Measurements from ENCODE around the gene GPC1. TPM values are rescaled to one million over a fixed set of nuclear protein-coding genes. Genes with fewer than 3 reads are reported as not detected.
A peak's percentile ranks its signal among the peaks of the same experiment; 100 is the strongest.

GPC1 gene
- total RNA-seq, 2 donors from 2014 or later = 37.8 to 69.7 TPM

DNA sequence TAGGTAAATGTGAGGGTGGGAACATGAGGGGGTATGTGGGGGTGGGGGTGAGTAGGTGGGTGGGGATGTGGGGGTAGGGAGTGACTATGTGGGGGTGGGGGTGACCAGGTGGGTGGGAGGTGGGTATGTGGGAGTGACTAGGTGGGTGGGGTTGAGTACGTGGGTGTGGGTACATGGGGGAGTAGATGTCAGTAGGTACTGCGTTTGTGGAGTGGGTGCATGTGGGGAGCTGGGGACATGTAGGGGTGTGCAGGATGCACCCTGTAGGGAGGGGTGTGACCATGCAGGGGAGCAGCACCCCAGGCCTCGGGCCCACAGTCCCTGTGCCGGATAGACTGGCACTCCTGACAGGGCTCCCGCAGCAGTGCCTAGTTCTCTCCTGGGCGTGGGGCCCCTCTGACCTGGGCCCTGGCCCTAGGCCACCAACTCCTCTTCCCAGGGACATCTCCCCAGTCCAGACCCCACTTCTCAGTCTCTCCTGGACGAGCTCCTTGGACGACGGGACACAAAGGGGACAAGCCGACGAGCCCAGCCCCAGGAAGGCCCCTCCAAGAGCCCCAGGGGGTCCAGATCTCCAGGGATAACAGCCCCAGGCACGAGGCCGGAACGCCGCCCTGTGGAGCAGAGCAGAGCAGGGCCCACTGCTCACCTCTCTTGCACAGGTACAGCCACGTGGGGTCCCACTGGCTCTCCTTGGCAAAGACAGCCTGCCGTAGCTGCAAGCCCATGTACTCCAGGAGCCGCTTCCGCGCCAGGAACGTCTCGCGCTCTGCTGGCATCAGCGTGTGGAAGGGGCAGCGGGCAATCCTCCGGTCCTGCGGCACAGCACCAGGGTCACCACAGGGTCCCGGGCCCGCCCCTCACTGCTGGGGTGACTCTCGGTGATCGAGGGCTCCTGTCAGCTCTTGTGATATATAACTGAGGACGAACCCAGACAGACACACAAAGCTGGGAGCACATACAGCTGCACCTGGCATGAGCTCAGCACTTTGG lies 64.1 kb downstream of the GPC1 start:
- H3K27ac ChIP-seq (ENCODE audit: low read depth, low read length) = no peak overlapping the region
- no peak overlapping the region for H3K4me3 ChIP-seq (ENCODE audit: low read length)
- TF ChIP-seq, protein P1, sequence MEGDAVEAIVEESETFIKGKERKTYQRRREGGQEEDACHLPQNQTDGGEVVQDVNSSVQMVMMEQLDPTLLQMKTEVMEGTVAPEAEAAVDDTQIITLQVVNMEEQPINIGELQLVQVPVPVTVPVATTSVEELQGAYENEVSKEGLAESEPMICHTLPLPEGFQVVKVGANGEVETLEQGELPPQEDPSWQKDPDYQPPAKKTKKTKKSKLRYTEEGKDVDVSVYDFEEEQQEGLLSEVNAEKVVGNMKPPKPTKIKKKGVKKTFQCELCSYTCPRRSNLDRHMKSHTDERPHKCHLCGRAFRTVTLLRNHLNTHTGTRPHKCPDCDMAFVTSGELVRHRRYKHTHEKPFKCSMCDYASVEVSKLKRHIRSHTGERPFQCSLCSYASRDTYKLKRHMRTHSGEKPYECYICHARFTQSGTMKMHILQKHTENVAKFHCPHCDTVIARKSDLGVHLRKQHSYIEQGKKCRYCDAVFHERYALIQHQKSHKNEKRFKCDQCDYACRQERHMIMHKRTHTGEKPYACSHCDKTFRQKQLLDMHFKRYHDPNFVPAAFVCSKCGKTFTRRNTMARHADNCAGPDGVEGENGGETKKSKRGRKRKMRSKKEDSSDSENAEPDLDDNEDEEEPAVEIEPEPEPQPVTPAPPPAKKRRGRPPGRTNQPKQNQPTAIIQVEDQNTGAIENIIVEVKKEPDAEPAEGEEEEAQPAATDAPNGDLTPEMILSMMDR (conservative IDR thresholded peaks at IDR 0.05) = no peak
- H3K36me3 ChIP-seq (ENCODE audit: control insufficient read depth, insufficient read depth, low read length) = no peaks in the 10 kb centered on the region
- H3K4me1 ChIP-seq (ENCODE audit: control insufficient read depth, insufficient read depth, low read length) = no peaks in the 10 kb centered on the region
- H3K36me3 Mint-ChIP-seq (ENCODE audit: low read depth) = peaks cover 7% of the 10 kb centered on the region
- peaks cover 16% of the 10 kb centered on the region for H3K9me3 Mint-ChIP-seq
- H3K27me3 ChIP-seq (ENCODE audit: control insufficient read depth, insufficient read depth, low read length, poor library complexity, severe bottlenecking) = no peaks in the 10 kb centered on the region
- H3K27me3 Mint-ChIP-seq (ENCODE audit: insufficient read depth) = peaks cover 2% of the 10 kb centered on the region
- H3K4me1 Mint-ChIP-seq = no peaks in the 10 kb centered on the region
- peak; percentile 39 for DNase-seq
- H3K4me3 Mint-ChIP-seq = no peak overlapping the region
- peaks cover 11% of the 10 kb centered on the region for H3K9me3 ChIP-seq (ENCODE audit: control insufficient read depth, low read length)
- H3K27ac Mint-ChIP-seq = no peak overlapping the region
- no peak overlapping the region for H3K9ac ChIP-seq (ENCODE audit: extremely low read depth, low read length, poor library complexity, severe bottlenecking)
- WGBS, 2 experiments (ENCODE audit: insufficient coverage in 1 of 2, insufficient read length in 1 of 2) = 91 to 98% methylated on average over 13 to 32 of the region's 32 CpGs

- H3K4me1 Mint-ChIP-seq = no peaks in the 10 kb centered on the region
- Histone ChIP-seq H3K4me3 (ENCODE audit: low read length) (no peak overlapping the region), H3K4me1 (ENCODE audit: control insufficient read depth, insufficient read depth, low read length) (no peaks in the 10 kb centered on the region), H3K27me3 (ENCODE audit: control insufficient read depth, insufficient read depth, low read length, poor library complexity, severe bottlenecking) (no peaks in the 10 kb centered on the region), H3K36me3 (ENCODE audit: control insufficient read depth, insufficient read depth, low read length) (no peaks in the 10 kb centered on the region), H3K9me3 (ENCODE audit: control insufficient read depth, low read length) (peaks cover 8% of the 10 kb centered on the region), H3K9ac (ENCODE audit: extremely low read depth, low read length, poor library complexity, severe bottlenecking) (no peak overlapping the region), H3K27ac (ENCODE audit: low read depth, low read length) (no peak overlapping the region)
- TF ChIP-seq, protein P1 (conservative IDR thresholded peaks at IDR 0.05) = no peak
- peak; percentile 32 for DNase-seq
- H3K27me3 Mint-ChIP-seq (ENCODE audit: insufficient read depth) = no peaks in the 10 kb centered on the region
- peaks cover 10% of the 10 kb centered on the region for H3K9me3 Mint-ChIP-seq
- 92 to 98% methylated on average over 13 to 24 of the region's 24 CpGs for WGBS, 2 experiments (ENCODE audit: insufficient coverage in 1 of 2, insufficient read length in 1 of 2)
- H3K36me3 Mint-ChIP-seq (ENCODE audit: low read depth) = peaks cover 7% of the 10 kb centered on the region
- H3K27ac Mint-ChIP-seq = no peak overlapping the region
- H3K4me3 Mint-ChIP-seq = no peak overlapping the region
Observed at GRCh38 chr2:240500561-240501423, 65.3 kb downstream of the GPC1 start.

DNA sequence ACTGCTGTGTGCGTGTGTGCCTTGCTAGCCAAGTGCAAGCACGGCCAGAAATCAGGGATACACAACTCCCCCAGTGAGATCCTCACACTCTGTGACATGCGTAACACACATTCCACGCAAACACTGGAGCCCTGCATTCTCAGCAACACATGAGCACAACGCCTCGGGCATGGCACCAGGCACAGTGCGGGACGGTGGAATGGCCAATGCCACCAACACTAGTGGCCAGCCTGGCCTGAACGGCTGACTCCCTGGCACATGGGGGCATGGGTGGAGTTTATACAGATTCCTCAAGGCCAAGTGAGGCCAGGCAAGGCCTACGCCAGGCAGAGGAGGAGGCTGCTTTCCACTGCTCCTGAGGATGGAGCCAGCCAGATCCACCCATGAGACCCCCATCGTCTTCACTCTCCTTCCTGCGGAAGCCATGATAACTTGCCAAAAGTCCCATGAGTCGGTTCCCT lies 66.1 kb downstream of the GPC1 start:
- 89 to 90% methylated on average over 9 to 13 of the region's 13 CpGs for WGBS, 2 experiments (ENCODE audit: insufficient coverage in 1 of 2, insufficient read length in 1 of 2)
- Histone ChIP-seq H3K36me3 (ENCODE audit: control insufficient read depth, insufficient read depth, low read length) (no peaks in the 10 kb centered on the region), H3K4me3 (ENCODE audit: low read length) (no peak overlapping the region), H3K9ac (ENCODE audit: extremely low read depth, low read length, poor library complexity, severe bottlenecking) (no peak overlapping the region), H3K4me1 (ENCODE audit: control insufficient read depth, insufficient read depth, low read length) (no peaks in the 10 kb centered on the region), H3K27me3 (ENCODE audit: control insufficient read depth, insufficient read depth, low read length, poor library complexity, severe bottlenecking) (no peaks in the 10 kb centered on the region), H3K27ac (ENCODE audit: low read depth, low read length) (no peak overlapping the region), H3K9me3 (ENCODE audit: control insufficient read depth, low read length) (peaks cover 5% of the 10 kb centered on the region)
- peaks cover 3% of the 10 kb centered on the region for H3K9me3 Mint-ChIP-seq
- no peak overlapping the region for H3K4me3 Mint-ChIP-seq
- no peaks in the 10 kb centered on the region for H3K27me3 Mint-ChIP-seq (ENCODE audit: insufficient read depth)
- no peaks in the 10 kb centered on the region for H3K4me1 Mint-ChIP-seq
- peaks cover 3% of the 10 kb centered on the region for H3K36me3 Mint-ChIP-seq (ENCODE audit: low read depth)
- H3K27ac Mint-ChIP-seq = no peak overlapping the region
- DNase-seq = peak; percentile 22
- TF ChIP-seq, protein P1 (conservative IDR thresholded peaks at IDR 0.05) = no peak

Data from endodermal cell (in vitro differentiated cells).